Mesendoderm (in vitro differentiated cells): ENCODE results near the gene RETREG2.

Experiments
- DNase-seq: peaks from one replicate; pipeline ENCODE4 v3.0.0; 2013
- H2AK5ac ChIP-seq: 2 replicates; pipeline ENCODE4 v1.6.1; 2013; ENCODE audit warnings: low read length, inconsistent platforms
- H2BK120ac ChIP-seq: 2 replicates; pipeline ENCODE4 v1.6.1; 2013; ENCODE audit warnings: low read depth, mild to moderate bottlenecking, low read length, moderate library complexity, mixed read lengths
- H2BK15ac ChIP-seq: replicated peaks from 2 replicates; pipeline ENCODE4 v1.6.1; 2013; ENCODE audit warnings: low read depth, mild to moderate bottlenecking, moderate library complexity
- H2BK5ac ChIP-seq: 2 replicates; pipeline ENCODE4 v1.6.1; 2013; ENCODE audit warnings: low read length, inconsistent platforms
- H3K18ac ChIP-seq: 2 replicates; pipeline ENCODE4 v1.6.1; 2013; ENCODE audit warnings: mild to moderate bottlenecking, low read length, mixed read lengths
- H3K23ac ChIP-seq: one replicate; pipeline ENCODE4 v1.6.1; 2013; ENCODE audit warnings: low read length
- H3K27ac ChIP-seq: 2 replicates; pipeline ENCODE4 v1.5.1; 2013; ENCODE audit warnings: low read depth, mild to moderate bottlenecking, inconsistent platforms, low read length, moderate library complexity
- H3K27me3 ChIP-seq: 2 replicates; pipeline ENCODE4 v1.6.1; 2013; ENCODE audit warnings: low read length, control low read depth, mild to moderate bottlenecking, inconsistent platforms; ENCODE audit not compliant: insufficient read depth, poor library complexity
- H3K36me3 ChIP-seq: 2 replicates; pipeline ENCODE4 v1.6.1; 2013; ENCODE audit warnings: low read length, inconsistent platforms; ENCODE audit not compliant: control insufficient read depth, insufficient read depth
- H3K4ac ChIP-seq: one replicate; pipeline ENCODE4 v1.6.1; 2013; ENCODE audit warnings: low read depth, mild to moderate bottlenecking, low read length, moderate library complexity
- H3K4me1 ChIP-seq: 2 replicates; pipeline ENCODE4 v1.6.1; 2013; ENCODE audit warnings: low read depth, low read length, inconsistent platforms; ENCODE audit not compliant: control insufficient read depth
- H3K4me2 ChIP-seq: 2 replicates; pipeline ENCODE4 v1.6.1; 2013; ENCODE audit warnings: low read length
- H3K4me3 ChIP-seq: 2 replicates; pipeline ENCODE4 v1.5.1; 2013; ENCODE audit warnings: mild to moderate bottlenecking, low read length
- H3K56ac ChIP-seq: one replicate; pipeline ENCODE4 v1.6.1; 2013; ENCODE audit warnings: low read length
- H3K79me1 ChIP-seq: 2 replicates; pipeline ENCODE4 v1.6.1; 2013; ENCODE audit warnings: low read length, inconsistent platforms
- H3K79me2 ChIP-seq: 2 replicates; pipeline ENCODE4 v1.6.1; 2013; ENCODE audit warnings: mild to moderate bottlenecking, low read length; ENCODE audit not compliant: control insufficient read depth, insufficient read depth
- H3K9ac ChIP-seq: 2 replicates; pipeline ENCODE4 v1.6.1; 2013; ENCODE audit warnings: low read length, inconsistent platforms
- H4K5ac ChIP-seq: one replicate; pipeline ENCODE4 v1.6.1; 2013; ENCODE audit warnings: low read length
- H4K8ac ChIP-seq: one replicate; pipeline ENCODE4 v1.6.1; 2013; ENCODE audit warnings: low read depth, mild to moderate bottlenecking, control low read depth, low read length, moderate library complexity
- WGBS: extraction: QIAGEN DNeasy Blood & Tissue Kit; methylation state at CpG from one replicate; pipeline ENCODE4 v1.1.7; 2013; ENCODE audit warnings: low lambda C conversion rate, missing lambda C conversion rate; ENCODE audit not compliant: insufficient coverage; ENCODE audit errors: extremely low coverage; 5-methylcytosine and 5-hydroxymethylcytosine counted together

The RETREG2 gene

GRCh38 chr2:219174801-219175200, 3.3 kb upstream of the RETREG2 start:
- H3K27me3 ChIP-seq: no peaks in the 10 kb centered on the region
- H3K36me3 ChIP-seq: no peaks in the 10 kb centered on the region
- H2AK5ac ChIP-seq: no peak overlapping the region
- no peak overlapping the region for H3K4ac ChIP-seq
- no peak overlapping the region for H3K9ac ChIP-seq
- H3K56ac ChIP-seq: no peak overlapping the region
- H3K23ac ChIP-seq: no peak overlapping the region
- H3K18ac ChIP-seq: no peak overlapping the region
- no CpG with 5 or more reads among the region's 7 CpGs for WGBS
- no peak overlapping the region for H2BK120ac ChIP-seq
- H3K79me1 ChIP-seq: peaks cover 11% of the 10 kb centered on the region
- no peak overlapping the region for H3K4me3 ChIP-seq
- no peak overlapping the region for H3K27ac ChIP-seq
- H3K4me1 ChIP-seq: peaks cover 3% of the 10 kb centered on the region
- H3K79me2 ChIP-seq: peaks cover 2% of the 10 kb centered on the region
- DNase-seq: no peak
- H2BK15ac ChIP-seq: no peak overlapping the region
- H4K8ac ChIP-seq: no peak overlapping the region
- no peak overlapping the region for H3K4me2 ChIP-seq
- no peak overlapping the region for H2BK5ac ChIP-seq
- no peak overlapping the region for H4K5ac ChIP-seq

GRCh38 chr2:219175486-219175885, 2.6 kb upstream of the RETREG2 start:
- no peak overlapping the region for H2BK120ac ChIP-seq
- no peak overlapping the region for H2AK5ac ChIP-seq
- no peak overlapping the region for H3K4ac ChIP-seq
- no peak overlapping the region for H3K27ac ChIP-seq
- peaks cover 1% of the 10 kb centered on the region for H3K36me3 ChIP-seq
- H3K18ac ChIP-seq: no peak overlapping the region
- H3K4me1 ChIP-seq: peaks cover 3% of the 10 kb centered on the region
- no peak overlapping the region for H3K9ac ChIP-seq
- H2BK15ac ChIP-seq: no peak overlapping the region
- H3K79me2 ChIP-seq: peaks cover 2% of the 10 kb centered on the region
- no CpG with 5 or more reads among the region's 7 CpGs for WGBS
- no peak overlapping the region for H3K56ac ChIP-seq
- no peak overlapping the region for H2BK5ac ChIP-seq
- no peaks in the 10 kb centered on the region for H3K27me3 ChIP-seq
- peaks cover 15% of the 10 kb centered on the region for H3K79me1 ChIP-seq
- no peak overlapping the region for H3K4me3 ChIP-seq
- H3K4me2 ChIP-seq: no peak overlapping the region
- no peak overlapping the region for H4K5ac ChIP-seq
- DNase-seq: no peak
- H4K8ac ChIP-seq: no peak overlapping the region
- no peak overlapping the region for H3K23ac ChIP-seq

GRCh38 chr2:219175928-219176817, 1.9 kb upstream of the RETREG2 start:
- DNase-seq: peak; percentile 70
- Histone ChIP-seq H3K4me2 (peak overlapping the region; percentile 97), H3K4me3 (peak overlapping the region; percentile 95), H3K79me1 (peaks cover 15% of the 10 kb centered on the region), H3K56ac (peak overlapping the region; percentile 83), H3K27ac (peak overlapping the region; percentile 79), H2BK5ac (no peak overlapping the region), H3K23ac (no peak overlapping the region), H2BK15ac (no peak overlapping the region), H3K4me1 (peaks cover 3% of the 10 kb centered on the region), H3K9ac (peak overlapping the region; percentile 98), H4K5ac (no peak overlapping the region), H3K36me3 (peaks cover 1% of the 10 kb centered on the region), H2BK120ac (no peak overlapping the region), H2AK5ac (no peak overlapping the region), H4K8ac (no peak overlapping the region), H3K79me2 (peaks cover 2% of the 10 kb centered on the region), H3K27me3 (no peaks in the 10 kb centered on the region), H3K18ac (peak overlapping the region; percentile 70), H3K4ac (no peak overlapping the region)
- no CpG with 5 or more reads among the region's 45 CpGs for WGBS

- Histone ChIP-seq H2AK5ac (no peak within 1 kb of the TSS), H3K56ac (peak within 1 kb of the TSS; percentile 83), H4K8ac (no peak within 1 kb of the TSS), H4K5ac (no peak within 1 kb of the TSS), H2BK15ac (no peak within 1 kb of the TSS), H3K4me3 (peak within 1 kb of the TSS; percentile 95), H2BK120ac (no peak within 1 kb of the TSS), H3K27ac (peak within 1 kb of the TSS; percentile 90), H2BK5ac (peak within 1 kb of the TSS; percentile 89), H3K4ac (peak within 1 kb of the TSS; percentile 8), H3K79me1 (peaks cover 15% of the 10 kb centered on the region), H3K27me3 (no peaks in the 10 kb centered on the region), H3K18ac (peak within 1 kb of the TSS; percentile 70), H3K23ac (no peak within 1 kb of the TSS), H3K36me3 (peaks cover 1% of the 10 kb centered on the region), H3K79me2 (peaks cover 2% of the 10 kb centered on the region), H3K9ac (peak within 1 kb of the TSS; percentile 98), H3K4me2 (peak within 1 kb of the TSS; percentile 97), H3K4me1 (peaks cover 3% of the 10 kb centered on the region)
- DNase-seq: peak; percentile 88
- WGBS: no CpG with 5 or more reads among the region's 69 CpGs
These were observed 1.1 kb upstream of the RETREG2 start, which contains the start of gene CNPPD1 for GRCh38 chr2:219176818-219177551. TSS of gene CNPPD1 (minus strand) at chr2:219176925. CDS start at chr2:219176828, 97 bp downstream.

- Histone ChIP-seq H2BK5ac (no peak overlapping the region), H3K4me2 (peak overlapping the region; percentile 67), H3K36me3 (peaks cover 5% of the 10 kb centered on the region), H3K79me2 (peaks cover 2% of the 10 kb centered on the region), H3K27ac (peak overlapping the region; percentile 68), H3K23ac (no peak overlapping the region), H3K18ac (peak overlapping the region; percentile 71), H3K4me3 (peak overlapping the region; percentile 86), H3K27me3 (no peaks in the 10 kb centered on the region), H2BK120ac (no peak overlapping the region), H2BK15ac (no peak overlapping the region), H3K56ac (peak overlapping the region; percentile 99), H3K9ac (peak overlapping the region; percentile 93), H4K8ac (no peak overlapping the region), H3K4me1 (peaks cover 3% of the 10 kb centered on the region), H4K5ac (no peak overlapping the region), H3K79me1 (peaks cover 15% of the 10 kb centered on the region), H3K4ac (peak overlapping the region; percentile 73), H2AK5ac (no peak overlapping the region)
- DNase-seq: peak; percentile 54
- no CpG with 5 or more reads among the region's 45 CpGs for WGBS
These were observed 501 bp downstream of the RETREG2 start for GRCh38 chr2:219178377-219179175.
